Renal pelvis (tissue), 12 donors: ENCODE measurements around the gene POTEJ. TPM values are rescaled to one million over a fixed set of nuclear protein-coding genes. Genes with fewer than 3 reads are reported as not detected.
"Not testable (repeated sequence)": the region's sequence is repeated elsewhere in the genome, so short reads cannot be mapped to it uniquely, and the experiment has no call there.

Experiments
- DNase-seq: peaks from one replicate; pipeline ENCODE4 v3.0.0-alpha.2; 2013
- long read RNA-seq, 16 experiments: transcript quantifications; one replicate each; lab custom pipeline, GENCODE V29; 2026
- polyA plus RNA-seq, 3 donors: library from polyadenylated mRNA; unstranded; fragments of 120-200 nt; gene quantifications; one replicate each; pipeline ENCODE4 v1.2.1, GENCODE V29; 2013; ENCODE audit not compliant: insufficient read length in 3 of 3

The POTEJ gene
- not detected for polyA plus RNA-seq
- long read RNA-seq, donor 1 = 0 reads
- long read RNA-seq, donor 2, partial matches to known transcripts = 0 of 8 reads
- long read RNA-seq, donor 2, other reads (novel, unspliced or antisense) = 8 of 8 reads
- long read RNA-seq, donor 3, partial matches to known transcripts = 0 of 7 reads
- long read RNA-seq, donor 3, other reads (novel, unspliced or antisense) = 7 of 7 reads
- long read RNA-seq, donor 4, partial matches to known transcripts = 10 of 10 reads
- long read RNA-seq, donor 4, other reads (novel, unspliced or antisense) = 0 of 10 reads
- long read RNA-seq, donor 5 = 0 reads
- long read RNA-seq, donor 6, partial matches to known transcripts = 6 of 6 reads
- long read RNA-seq, donor 6, other reads (novel, unspliced or antisense) = 0 of 6 reads
- long read RNA-seq, donor 7, partial matches to known transcripts = 0 of 8 reads
- long read RNA-seq, donor 7, other reads (novel, unspliced or antisense) = 8 of 8 reads
- long read RNA-seq, donor 8 = 0 reads
- long read RNA-seq, donor 9 = 0 reads
- long read RNA-seq, donor 10, partial matches to known transcripts = 0 of 5 reads
- long read RNA-seq, donor 10, other reads (novel, unspliced or antisense) = 5 of 5 reads
- long read RNA-seq, donor 11 = 0 reads
- long read RNA-seq, donor 12 = 0 reads
- long read RNA-seq, donor 13 = 0 reads
- long read RNA-seq, donor 14 = 0 reads
- long read RNA-seq, donor 15, partial matches to known transcripts = 0 of 20 reads
- long read RNA-seq, donor 15, other reads (novel, unspliced or antisense) = 20 of 20 reads
- long read RNA-seq, donor 16 = 0 reads

- DNase-seq = not testable (repeated sequence)
Measured at GRCh38 chr2:130611140-130611539, at the start of gene POTEJ. Gene POTEJ (plus strand): TSS chr2:130611440. CDS start chr2:130611533, 93 bp downstream.

- DNase-seq = not testable (repeated sequence)
Measured at GRCh38 chr2:130566165-130566564, 45.1 kb upstream of the POTEJ start.

- DNase-seq = not testable (repeated sequence)
Measured at GRCh38 chr2:130571929-130572328, 39.3 kb upstream of the POTEJ start.

- DNase-seq = not testable (repeated sequence)
Measured at GRCh38 chr2:130574230-130574629, 37.0 kb upstream of the POTEJ start.

- DNase-seq = not testable (repeated sequence)
Measured at GRCh38 chr2:130576209-130576784, 34.9 kb upstream of the POTEJ start.

GRCh38 chr2:130577559-130577958 lies 33.7 kb upstream of the POTEJ start:
- not testable (repeated sequence) for DNase-seq

GRCh38 chr2:130579121-130579520 lies 32.1 kb upstream of the POTEJ start:
- not testable (repeated sequence) for DNase-seq

GRCh38 chr2:130581491-130581890 lies 29.7 kb upstream of the POTEJ start:
- not testable (repeated sequence) for DNase-seq

GRCh38 chr2:130582970-130583369 lies 28.3 kb upstream of the POTEJ start:
- not testable (repeated sequence) for DNase-seq

- not testable (repeated sequence) for DNase-seq
Measured at GRCh38 chr2:130583582-130583981, 27.7 kb upstream of the POTEJ start.

GRCh38 chr2:130584726-130585125 lies 26.5 kb upstream of the POTEJ start:
- DNase-seq = not testable (repeated sequence)

- DNase-seq = not testable (repeated sequence)
Measured at GRCh38 chr2:130588688-130589458, 22.4 kb upstream of the POTEJ start.

- not testable (repeated sequence) for DNase-seq
Measured at GRCh38 chr2:130590170-130590841, 20.9 kb upstream of the POTEJ start.

- DNase-seq = not testable (repeated sequence)
Measured at GRCh38 chr2:130590842-130591359, 20.3 kb upstream of the POTEJ start.

GRCh38 chr2:130592791-130593414 lies 18.3 kb upstream of the POTEJ start:
- not testable (repeated sequence) for DNase-seq

- not testable (repeated sequence) for DNase-seq
Measured at GRCh38 chr2:130594011-130594410, 17.2 kb upstream of the POTEJ start.

- DNase-seq = not testable (repeated sequence)
Measured at GRCh38 chr2:130596757-130597156, 14.5 kb upstream of the POTEJ start.

- not testable (repeated sequence) for DNase-seq
Measured at GRCh38 chr2:130597994-130598393, 13.2 kb upstream of the POTEJ start.

- DNase-seq = not testable (repeated sequence)
Measured at GRCh38 chr2:130598463-130598862, 12.8 kb upstream of the POTEJ start.

GRCh38 chr2:130599393-130599792 lies 11.8 kb upstream of the POTEJ start, which contains the start of gene CFC1:
Gene CFC1 (minus strand): TSS chr2:130599575. CDS start chr2:130599287, 288 bp downstream.
- DNase-seq = not testable (repeated sequence)
